GM23338 (cell line): ENCODE results near the gene DOCK2.
"Not testable (repeated sequence)": the region's sequence is repeated elsewhere in the genome, so short reads cannot be mapped to it uniquely, and the experiment has no call there.

Source experiments
- CREB1 ChIP-seq: fragments of 250-450 bp; sonication (Bioruptor Pico); IDR thresholded peaks from 2 replicates; pipeline ENCODE4 v1.5.0; 2020; ENCODE audit warnings: low read depth, mild to moderate bottlenecking, moderate library complexity
- CTCF ChIP-seq, 2 experiments: fragments of 200-600 bp in 1 of 2; sonication (generic) in 1 of 2; conservative IDR thresholded peaks; 2 replicates each; pipeline versions ENCODE4 v1.5.1 to v1.6.1; 2016 to 2017; ENCODE audit warnings: antibody characterized with exemption in 2 of 2, low read depth in 2 of 2, mild to moderate bottlenecking in 2 of 2, moderate library complexity in 1 of 2
- ETS1 ChIP-seq: IDR thresholded peaks from 2 replicates; pipeline ENCODE4 v1.6.1; 2016; ENCODE audit warnings: antibody characterized with exemption
- EZH2 ChIP-seq: fragments of 200-600 bp; sonication (generic); IDR thresholded peaks from one replicate; pipeline ENCODE4 v1.8.0; 2017; ENCODE audit warnings: antibody characterized with exemption, mild to moderate bottlenecking, low read depth; ENCODE audit not compliant: unreplicated experiment
- EZH2phosphoT487 ChIP-seq: fragments of 200-600 bp; sonication (generic); IDR thresholded peaks from one replicate; pipeline ENCODE4 v1.8.1; 2018; ENCODE audit warnings: antibody characterized with exemption; ENCODE audit not compliant: unreplicated experiment
- JUNB ChIP-seq: IDR thresholded peaks from one replicate; pipeline ENCODE4 v1.6.1; 2016; ENCODE audit warnings: antibody characterized with exemption; ENCODE audit not compliant: unreplicated experiment
- NANOG ChIP-seq: IDR thresholded peaks from 2 replicates; pipeline ENCODE4 v1.6.1; 2016; ENCODE audit warnings: antibody characterized with exemption, borderline replicate concordance
- POLR2AphosphoS5 ChIP-seq: IDR thresholded peaks from 2 replicates; pipeline ENCODE4 v1.6.1; 2016; ENCODE audit warnings: antibody characterized with exemption, low read depth
- REST ChIP-seq: IDR thresholded peaks from one replicate; pipeline ENCODE4 v1.6.1; 2018; ENCODE audit warnings: antibody characterized with exemption; ENCODE audit not compliant: unreplicated experiment
- STAT1 ChIP-seq: IDR thresholded peaks from one replicate; pipeline ENCODE4 v1.6.1; 2016; ENCODE audit warnings: antibody characterized with exemption; ENCODE audit not compliant: unreplicated experiment
- ZNF331 ChIP-seq: fragments of 250-450 bp; sonication (Bioruptor Pico); IDR thresholded peaks from 2 replicates; pipeline ENCODE4 v1.5.0; 2020; ENCODE audit warnings: low read depth, mild to moderate bottlenecking, moderate library complexity

GRCh38 chr5:169624307-169624706, 12.8 kb upstream of the DOCK2 start:
- TF ChIP-seq CTCF (conservative IDR thresholded peaks at IDR 0.05; ENCODE audit: low read depth in 2 of 2); JUNB; EZH2; POLR2AphosphoS5; REST; EZH2phosphoT487; ETS1; STAT1; ZNF331 (CRISPR knock-in tag); CREB1 (CRISPR knock-in tag); NANOG: not testable (repeated sequence)
